Activated naive CD8-positive, alpha-beta T cell treated with anti-CD3 and anti-CD28 coated beads, Interleukin-2, amount 50 U/mL, for 24 hours (primary cell): ENCODE measurements around the gene NOL4L.
A peak's percentile ranks its signal among the peaks of the same experiment; 100 is the strongest.

Source experiments
- ATAC-seq: fragments of 150-1000 bp; cut with Tn5 transposase; one replicate; pipeline ENCODE4 v1.10.0; 2021
- DNase-seq: peaks from one replicate; pipeline ENCODE4 v3.0.0; 2021
- H3K27ac Mint-ChIP-seq: one replicate; pipeline ENCODE4 v1.8.0; 2021; ENCODE audit warnings: mild to moderate bottlenecking, mixed read lengths
- H3K27me3 Mint-ChIP-seq: one replicate; pipeline ENCODE4 v1.8.0; 2021; ENCODE audit warnings: mixed read lengths
- H3K36me3 Mint-ChIP-seq: one replicate; pipeline ENCODE4 v1.8.0; 2021; ENCODE audit warnings: low read depth, mixed read lengths
- H3K4me1 Mint-ChIP-seq: one replicate; pipeline ENCODE4 v1.8.0; 2021; ENCODE audit warnings: mixed read lengths
- H3K4me3 Mint-ChIP-seq: one replicate; pipeline ENCODE4 v1.8.0; 2021; ENCODE audit warnings: mild to moderate bottlenecking, moderate library complexity, mixed read lengths
- H3K9me3 Mint-ChIP-seq: one replicate; pipeline ENCODE4 v1.8.0; 2021; ENCODE audit warnings: mixed read lengths

Gene NOL4L

GRCh38 chr20:32458061-32458836 lies 126.9 kb downstream of the NOL4L start:
- ATAC-seq (no peak), DNase-seq (no peak)
- Mint-ChIP-seq H3K27me3 (no peaks in the 10 kb centered on the region), H3K9me3 (no peaks in the 10 kb centered on the region), H3K27ac (no peak overlapping the region), H3K36me3 (no peaks in the 10 kb centered on the region), H3K4me3 (no peak overlapping the region), H3K4me1 (peaks cover 4% of the 10 kb centered on the region)

- Mint-ChIP-seq H3K4me1 (peaks cover 4% of the 10 kb centered on the region), H3K27me3 (no peaks in the 10 kb centered on the region), H3K4me3 (no peak overlapping the region), H3K9me3 (no peaks in the 10 kb centered on the region), H3K27ac (no peak overlapping the region), H3K36me3 (peaks cover 5% of the 10 kb centered on the region)
- DNase-seq (no peak), ATAC-seq (no peak)
Observed at GRCh38 chr20:32457479-32457986, 127.6 kb downstream of the NOL4L start.

GRCh38 chr20:32456869-32457478 lies 128.2 kb downstream of the NOL4L start:
- Mint-ChIP-seq H3K4me3 (no peak overlapping the region), H3K9me3 (no peaks in the 10 kb centered on the region), H3K27ac (no peak overlapping the region), H3K36me3 (peaks cover 6% of the 10 kb centered on the region), H3K4me1 (peaks cover 4% of the 10 kb centered on the region), H3K27me3 (no peaks in the 10 kb centered on the region)
- peak; percentile 56 for DNase-seq
- no peak for ATAC-seq

- no peak overlapping the region for H3K27ac Mint-ChIP-seq
- no peaks in the 10 kb centered on the region for H3K27me3 Mint-ChIP-seq
- no peaks in the 10 kb centered on the region for H3K9me3 Mint-ChIP-seq
- H3K4me1 Mint-ChIP-seq: peaks cover 4% of the 10 kb centered on the region
- DNase-seq (no peak), ATAC-seq (no peak)
- H3K4me3 Mint-ChIP-seq: no peak overlapping the region
- peaks cover 6% of the 10 kb centered on the region for H3K36me3 Mint-ChIP-seq
Observed at GRCh38 chr20:32455901-32456701, 129.0 kb downstream of the NOL4L start.

- no peak for DNase-seq
- no peak overlapping the region for H3K4me3 Mint-ChIP-seq
- no peaks in the 10 kb centered on the region for H3K27me3 Mint-ChIP-seq
- ATAC-seq: no peak
- H3K9me3 Mint-ChIP-seq: no peaks in the 10 kb centered on the region
- peaks cover 4% of the 10 kb centered on the region for H3K4me1 Mint-ChIP-seq
- no peak overlapping the region for H3K27ac Mint-ChIP-seq
- peaks cover 6% of the 10 kb centered on the region for H3K36me3 Mint-ChIP-seq
Observed at GRCh38 chr20:32455171-32455900, 129.8 kb downstream of the NOL4L start.

GRCh38 chr20:32454164-32455145 lies 130.7 kb downstream of the NOL4L start:
- H3K4me1 Mint-ChIP-seq: peaks cover 5% of the 10 kb centered on the region
- no peak overlapping the region for H3K4me3 Mint-ChIP-seq
- DNase-seq (no peak), ATAC-seq (no peak)
- no peaks in the 10 kb centered on the region for H3K27me3 Mint-ChIP-seq
- H3K27ac Mint-ChIP-seq: peak overlapping the region; percentile 56
- no peaks in the 10 kb centered on the region for H3K9me3 Mint-ChIP-seq
- peaks cover 6% of the 10 kb centered on the region for H3K36me3 Mint-ChIP-seq

GRCh38 chr20:32453467-32454163 lies 131.5 kb downstream of the NOL4L start:
- Mint-ChIP-seq H3K4me3 (no peak overlapping the region), H3K36me3 (peaks cover 6% of the 10 kb centered on the region), H3K9me3 (no peaks in the 10 kb centered on the region), H3K27ac (peak overlapping the region; percentile 56), H3K4me1 (peaks cover 5% of the 10 kb centered on the region), H3K27me3 (no peaks in the 10 kb centered on the region)
- no peak for ATAC-seq
- DNase-seq: no peak

GRCh38 chr20:32452776-32453466 lies 132.2 kb downstream of the NOL4L start:
- peaks cover 2% of the 10 kb centered on the region for H3K4me1 Mint-ChIP-seq
- H3K27ac Mint-ChIP-seq: no peak overlapping the region
- no peaks in the 10 kb centered on the region for H3K27me3 Mint-ChIP-seq
- ATAC-seq (no peak), DNase-seq (no peak)
- peaks cover 6% of the 10 kb centered on the region for H3K36me3 Mint-ChIP-seq
- no peak overlapping the region for H3K4me3 Mint-ChIP-seq
- H3K9me3 Mint-ChIP-seq: no peaks in the 10 kb centered on the region

GRCh38 chr20:32451682-32452461 lies 133.3 kb downstream of the NOL4L start:
- Mint-ChIP-seq H3K36me3 (peaks cover 7% of the 10 kb centered on the region), H3K27me3 (no peaks in the 10 kb centered on the region), H3K27ac (no peak overlapping the region), H3K4me1 (peaks cover 2% of the 10 kb centered on the region), H3K9me3 (no peaks in the 10 kb centered on the region), H3K4me3 (no peak overlapping the region)
- DNase-seq (no peak), ATAC-seq (no peak)

- H3K9me3 Mint-ChIP-seq: no peaks in the 10 kb centered on the region
- H3K4me1 Mint-ChIP-seq: peaks cover 2% of the 10 kb centered on the region
- DNase-seq: no peak
- no peak overlapping the region for H3K27ac Mint-ChIP-seq
- H3K27me3 Mint-ChIP-seq: no peaks in the 10 kb centered on the region
- no peak overlapping the region for H3K4me3 Mint-ChIP-seq
- no peak for ATAC-seq
- H3K36me3 Mint-ChIP-seq: peaks cover 7% of the 10 kb centered on the region
Observed at GRCh38 chr20:32451340-32451681, 133.8 kb downstream of the NOL4L start.

- H3K4me1 Mint-ChIP-seq: peaks cover 7% of the 10 kb centered on the region
- no peak for DNase-seq
- ATAC-seq: no peak
- H3K9me3 Mint-ChIP-seq: no peaks in the 10 kb centered on the region
- H3K4me3 Mint-ChIP-seq: no peak overlapping the region
- peaks cover 7% of the 10 kb centered on the region for H3K36me3 Mint-ChIP-seq
- H3K27me3 Mint-ChIP-seq: no peaks in the 10 kb centered on the region
- H3K27ac Mint-ChIP-seq: no peak overlapping the region
Observed at GRCh38 chr20:32450484-32451061, 134.6 kb downstream of the NOL4L start.
